ENCODE data around the gene NEBL. TPM values are rescaled to one million over a fixed set of nuclear protein-coding genes. Genes with fewer than 3 reads are reported as not detected.

The NEBL gene
- polyA plus RNA-seq, 1 donor, result 0.96 TPM

- peak; percentile 17 for DNase-seq (ENCODE audit: low read depth)
Observed at GRCh38 chr10:20858292-20859124, 38.6 kb downstream of the NEBL start.

DNA sequence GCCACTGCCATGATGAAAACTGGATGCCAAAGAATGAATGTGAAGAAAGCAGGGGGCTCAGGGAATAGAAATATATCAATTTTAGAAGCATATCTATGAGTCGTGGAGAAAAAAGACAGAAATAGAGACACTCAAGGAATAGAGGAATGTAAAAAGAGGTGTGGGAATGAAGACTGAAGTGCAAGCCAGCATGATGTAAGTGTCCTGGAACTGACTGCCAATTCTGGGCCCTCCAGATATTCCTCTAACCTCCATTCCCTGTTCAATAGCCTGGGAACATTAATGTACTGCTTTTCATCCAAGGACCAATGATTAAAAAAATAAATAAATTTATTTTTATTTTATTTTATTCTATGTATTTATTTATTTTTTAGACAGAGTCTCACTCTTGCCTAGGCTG lies 40.6 kb downstream of the NEBL start:
- DNase-seq (ENCODE audit: low read depth), result no peak

GRCh38 chr10:20855398-20856038 lies 41.6 kb downstream of the NEBL start:
- peak; percentile 19 for DNase-seq (ENCODE audit: low read depth)

- no peak for DNase-seq (ENCODE audit: low read depth)
Observed at GRCh38 chr10:20853276-20853675, 43.8 kb downstream of the NEBL start.

DNA sequence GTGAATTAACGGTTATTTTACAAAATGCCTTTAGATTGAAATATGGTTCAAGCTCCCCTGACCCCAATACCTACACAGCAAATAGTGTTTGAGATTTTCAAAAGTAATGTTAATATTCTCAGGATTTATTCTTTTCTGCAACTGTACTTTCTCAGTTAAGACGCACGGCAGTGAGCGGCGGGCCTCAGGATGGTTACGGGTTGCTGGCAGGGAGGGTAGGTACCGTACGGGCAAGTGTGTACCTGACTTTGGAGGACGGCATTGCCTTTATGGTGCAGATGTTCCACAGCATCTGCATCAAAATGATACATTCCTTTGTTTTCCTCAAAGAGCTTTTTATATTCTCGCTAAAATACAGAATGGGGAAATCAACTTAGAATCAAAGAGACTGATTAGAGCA lies 44.8 kb downstream of the NEBL start:
- no peak for DNase-seq (ENCODE audit: low read depth)

- no peak for DNase-seq (ENCODE audit: low read depth)
Observed at GRCh38 chr10:20847512-20847911, 49.6 kb downstream of the NEBL start.

DNA sequence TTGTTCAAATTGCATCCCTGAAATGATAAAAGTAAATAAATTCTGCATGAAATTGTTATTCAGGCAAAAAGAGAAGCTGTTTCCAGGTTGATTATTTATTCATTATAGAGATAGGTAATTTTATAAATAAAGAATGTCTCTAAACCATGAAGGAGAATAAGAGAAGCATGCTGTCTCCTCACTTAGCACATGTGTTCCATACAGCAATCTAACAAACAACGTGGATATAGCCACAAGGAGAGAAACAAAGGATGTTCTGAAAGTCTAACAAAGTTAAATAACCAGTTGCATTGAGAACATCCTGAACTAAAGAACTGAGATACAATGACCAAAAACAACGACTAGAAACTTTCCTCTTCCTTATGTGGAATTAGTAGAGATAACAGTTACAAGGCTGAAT lies 50.8 kb downstream of the NEBL start:
- no peak for DNase-seq (ENCODE audit: low read depth)

DNA sequence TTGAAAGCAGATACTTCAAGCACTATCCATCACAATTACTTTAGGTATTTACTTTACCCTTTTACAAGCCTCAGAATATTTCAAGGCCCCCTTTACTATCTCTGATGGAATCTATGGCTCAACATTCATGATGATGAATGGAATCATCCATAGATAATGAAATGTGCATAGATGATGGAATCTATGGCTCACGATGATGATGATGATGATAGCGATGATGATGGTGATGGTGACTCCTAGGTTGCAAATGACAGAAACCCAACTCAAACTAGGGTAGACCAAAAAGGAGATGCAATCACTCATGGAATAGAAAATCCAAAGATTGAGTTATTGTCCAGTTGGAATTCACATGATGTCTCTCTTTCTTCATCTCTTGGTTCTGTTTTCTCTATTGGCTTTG lies 55.7 kb downstream of the NEBL start:
- no peak for DNase-seq (ENCODE audit: low read depth)

DNA sequence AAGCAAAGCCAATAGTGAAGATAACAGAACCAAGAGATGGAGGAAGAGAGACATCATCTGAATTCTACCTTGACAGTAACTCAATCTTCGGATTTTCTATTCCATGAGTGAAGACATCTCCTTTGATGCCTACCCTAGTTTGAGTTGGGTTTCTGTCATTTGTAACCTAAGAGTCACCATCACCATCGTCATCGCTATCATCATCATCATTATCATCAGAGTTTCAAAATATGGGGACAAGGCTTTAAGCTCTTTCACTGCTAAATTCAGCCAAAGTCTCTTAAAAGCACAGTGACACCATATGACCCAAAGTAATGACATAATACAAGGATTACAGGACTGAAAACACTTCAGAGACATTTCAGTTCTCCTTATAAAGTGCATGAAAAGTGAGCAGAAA lies 57.2 kb downstream of the NEBL start:
- DNase-seq (ENCODE audit: low read depth), result no peak

DNA sequence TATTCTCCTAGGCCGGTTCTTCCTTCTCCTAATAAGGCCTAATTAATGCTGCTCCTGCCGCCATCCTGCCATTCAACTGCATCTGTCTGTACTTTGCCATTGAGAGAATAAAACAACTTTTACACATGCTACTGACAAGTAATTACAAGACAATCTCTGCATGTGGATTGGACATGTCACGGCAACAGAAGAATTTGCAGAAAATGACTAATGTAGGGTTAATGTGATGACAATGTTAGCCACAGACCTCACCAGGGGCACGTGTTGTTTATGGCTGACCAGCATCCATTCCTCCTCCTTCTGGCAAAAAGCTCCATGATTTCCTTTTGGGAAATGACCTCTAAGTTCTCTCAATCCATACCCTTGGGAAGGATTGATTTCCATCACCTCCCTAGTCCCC lies 58.0 kb downstream of the NEBL start:
- no peak for DNase-seq (ENCODE audit: low read depth)

DNA sequence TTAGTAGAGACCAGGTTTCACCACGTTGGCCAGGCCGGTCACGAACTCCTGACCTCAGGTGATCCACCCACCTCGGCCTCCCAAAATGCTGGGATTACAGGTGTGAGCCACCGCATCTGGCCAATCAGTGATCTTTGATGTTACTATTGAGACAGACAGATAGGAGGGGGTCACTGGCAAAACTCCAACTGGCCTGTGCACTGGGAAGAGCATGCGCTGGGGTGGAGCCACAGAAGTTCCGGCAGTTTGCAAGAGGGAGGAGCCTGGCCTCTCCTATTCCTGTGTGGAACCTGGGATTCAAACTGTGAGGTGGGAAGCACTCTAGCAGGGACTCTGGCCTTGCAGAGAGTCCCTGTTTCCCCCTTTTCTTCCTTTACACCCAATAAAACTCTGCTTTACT lies 60.7 kb downstream of the NEBL start:
- no peak for DNase-seq (ENCODE audit: low read depth)

DNA sequence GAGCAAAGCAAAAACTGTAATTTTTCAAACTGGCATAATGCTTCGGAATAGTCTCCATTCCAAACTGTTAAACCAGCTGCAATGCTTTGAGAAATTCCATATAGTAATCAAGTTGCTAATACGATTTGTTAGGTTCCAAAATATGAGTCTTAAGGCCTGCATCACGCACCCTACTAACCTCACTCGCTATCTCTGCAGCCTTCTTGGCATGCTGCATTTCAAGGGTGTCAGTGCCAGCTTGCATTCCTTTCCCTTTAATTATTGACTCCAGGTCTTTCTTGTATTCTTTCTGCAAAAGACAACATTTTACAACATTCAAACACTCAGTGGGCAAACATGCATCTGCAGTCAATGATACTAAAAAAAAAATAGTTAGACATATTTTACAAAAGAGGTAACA lies 61.8 kb downstream of the NEBL start:
- no peak for DNase-seq (ENCODE audit: low read depth)

DNA sequence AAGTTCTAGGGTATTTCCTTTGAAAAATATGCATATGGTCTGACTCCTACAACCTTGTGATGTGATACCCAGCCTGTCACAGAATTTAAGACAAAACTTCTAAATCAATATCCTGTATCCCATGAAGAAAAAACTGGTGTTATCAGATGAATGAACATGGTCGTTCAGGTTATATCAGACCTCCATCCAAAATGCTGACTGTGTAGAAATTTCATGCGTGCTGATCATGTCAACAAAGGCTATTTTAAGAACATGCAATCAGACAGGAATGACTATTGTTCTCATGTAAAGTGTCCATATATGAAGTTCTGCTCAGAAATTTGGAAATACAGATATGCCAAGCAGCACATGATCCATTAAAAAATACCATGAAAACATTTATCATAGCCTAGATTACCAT lies 62.3 kb downstream of the NEBL start:
- no peak for DNase-seq (ENCODE audit: low read depth)

- DNase-seq (ENCODE audit: low read depth), result no peak
Observed at GRCh38 chr10:20822825-20823224, 74.3 kb downstream of the NEBL start.

DNA sequence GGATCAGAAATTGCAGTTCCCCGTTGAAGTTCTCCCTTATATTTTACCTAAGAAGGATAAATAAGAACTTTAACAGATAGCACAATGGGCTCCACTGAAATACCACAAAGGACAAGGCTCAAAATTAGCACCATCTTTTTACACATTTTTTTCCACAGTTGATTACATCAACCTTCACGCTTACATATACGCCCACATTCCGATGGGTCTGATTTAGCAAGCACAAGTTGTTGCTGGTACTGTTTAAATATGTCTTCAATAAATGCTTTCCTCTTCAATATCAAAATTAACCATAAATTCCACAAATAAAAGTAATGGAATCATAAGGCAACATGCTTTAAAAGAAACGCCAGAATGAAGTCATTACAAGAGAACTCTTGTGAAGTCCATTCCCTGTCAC lies 79.5 kb downstream of the NEBL start:
- no peak for DNase-seq (ENCODE audit: low read depth)

DNA sequence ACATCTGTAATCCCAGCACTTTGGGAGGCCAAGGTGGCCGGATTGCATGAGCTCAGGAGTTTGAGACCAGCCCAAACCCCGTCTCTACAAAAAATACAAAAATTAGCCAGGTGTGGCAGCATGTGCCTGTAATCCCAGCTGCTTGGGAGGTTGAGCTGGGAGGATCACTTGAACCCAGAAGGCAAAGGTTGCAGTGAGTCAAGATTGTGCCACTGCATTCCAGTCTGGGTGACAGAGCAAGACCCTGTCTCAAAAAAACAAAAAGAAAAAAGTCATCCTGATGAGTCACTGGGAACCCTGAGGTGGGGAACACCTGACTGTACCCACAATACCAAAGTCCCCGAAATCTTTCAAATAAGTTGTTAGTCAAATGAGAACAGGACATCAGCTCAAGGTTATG lies 80.0 kb downstream of the NEBL start:
- no peak for DNase-seq (ENCODE audit: low read depth)

- no peak for DNase-seq (ENCODE audit: low read depth)
Observed at GRCh38 chr10:20814116-20814515, 83.0 kb downstream of the NEBL start.

DNA sequence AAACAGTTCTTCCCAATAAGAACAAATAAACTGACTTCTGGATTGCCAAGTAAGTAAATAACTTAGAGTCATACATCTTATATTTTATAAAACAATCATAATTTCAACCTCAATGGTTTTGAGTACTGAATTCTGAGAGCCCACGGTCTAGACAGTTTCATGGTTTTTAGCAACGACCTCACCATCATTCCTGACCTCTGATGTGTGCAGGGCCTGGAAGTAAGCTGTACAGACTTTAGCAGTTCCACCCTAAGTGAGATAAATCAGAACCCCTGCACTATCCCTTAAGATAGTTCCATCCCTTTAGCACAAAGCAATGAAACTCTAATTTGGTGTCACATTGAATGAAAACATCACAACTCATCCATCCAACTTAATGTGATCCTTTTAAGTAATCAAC lies 86.0 kb downstream of the NEBL start:
- DNase-seq (ENCODE audit: low read depth), result no peak

DNA sequence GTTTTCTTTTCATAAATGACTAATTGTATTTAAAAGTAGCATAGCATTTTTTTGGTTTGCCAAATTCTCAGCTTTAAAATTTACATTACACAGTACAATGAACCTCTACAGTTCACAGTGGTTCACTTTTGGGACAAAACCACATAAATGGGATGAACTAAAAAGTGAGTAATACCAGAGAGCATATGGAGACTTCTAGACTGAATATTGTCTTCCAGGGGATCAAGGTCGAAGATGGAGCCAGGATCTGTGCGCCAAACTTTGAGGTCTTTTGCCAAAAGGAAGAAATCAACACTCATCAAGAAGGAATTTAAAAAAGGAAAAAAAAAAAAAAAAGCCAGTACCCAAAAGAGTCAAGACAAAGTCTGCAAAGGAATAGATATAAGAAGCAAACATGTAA lies 87.5 kb downstream of the NEBL start:
- DNase-seq (ENCODE audit: low read depth), result no peak

DNA sequence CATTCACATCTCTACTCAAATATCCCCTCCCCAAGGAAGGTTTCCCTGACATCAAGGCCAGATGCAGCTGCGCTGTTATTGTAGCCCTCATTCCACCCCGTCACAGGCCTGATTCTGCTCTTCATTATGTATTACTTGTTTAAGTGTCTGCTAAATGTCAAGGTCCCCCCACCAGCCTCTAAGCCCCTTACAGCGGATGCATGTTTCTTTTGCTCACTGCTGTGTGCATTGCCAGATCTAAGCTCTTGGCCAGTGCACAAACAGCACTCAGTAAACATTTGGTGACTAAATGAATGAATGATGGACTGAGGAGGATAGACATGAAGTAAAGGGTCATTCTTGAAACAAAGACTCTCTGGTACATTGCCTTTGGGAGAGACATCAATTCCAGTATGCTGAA lies 90.6 kb downstream of the NEBL start:
- no peak for DNase-seq (ENCODE audit: low read depth)

GRCh38 chr10:20797290-20797689 lies 99.8 kb downstream of the NEBL start:
- DNase-seq (ENCODE audit: low read depth), result no peak

DNA sequence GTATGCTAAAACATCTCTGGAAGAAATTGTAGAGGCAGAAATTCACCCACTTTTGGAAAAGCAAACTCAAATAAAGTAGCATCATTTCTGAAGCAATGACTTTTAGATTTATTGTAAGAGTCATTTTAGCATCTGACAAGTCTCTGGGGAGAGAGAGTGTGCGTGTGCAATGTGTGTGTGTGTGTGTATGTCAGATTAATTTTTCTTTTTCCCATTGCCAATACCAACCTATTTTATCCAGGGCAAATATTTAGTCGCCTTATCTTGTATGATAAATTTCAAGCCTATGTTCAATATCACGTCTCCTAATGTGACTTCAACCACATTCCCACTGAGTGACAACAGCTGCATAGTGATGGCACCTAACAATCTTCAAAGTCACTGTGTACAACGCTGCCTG lies 101.7 kb downstream of the NEBL start:
- DNase-seq (ENCODE audit: low read depth), result no peak

DNA sequence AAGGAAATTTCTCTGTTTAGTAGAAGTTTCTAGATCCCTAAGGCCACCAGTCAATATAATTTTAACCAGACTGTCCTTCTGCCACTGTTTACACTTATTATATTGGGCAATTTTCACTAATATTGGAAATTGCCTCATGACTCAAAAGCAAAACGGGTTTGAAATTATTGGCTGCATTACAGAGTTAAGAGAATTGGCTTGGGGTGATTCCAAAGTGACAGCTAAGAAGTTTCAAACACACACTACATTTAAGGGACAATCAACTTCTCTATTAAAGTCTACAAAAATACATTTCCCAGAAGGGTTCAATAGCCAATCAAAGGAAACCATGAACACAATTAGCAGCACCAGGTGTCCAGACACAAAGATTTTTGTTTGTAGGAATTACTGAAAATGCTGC lies 111.9 kb downstream of the NEBL start:
- DNase-seq (ENCODE audit: low read depth), result no peak
